ENCODE measurements around the gene UBE2J1.

Gene UBE2J1

DNA sequence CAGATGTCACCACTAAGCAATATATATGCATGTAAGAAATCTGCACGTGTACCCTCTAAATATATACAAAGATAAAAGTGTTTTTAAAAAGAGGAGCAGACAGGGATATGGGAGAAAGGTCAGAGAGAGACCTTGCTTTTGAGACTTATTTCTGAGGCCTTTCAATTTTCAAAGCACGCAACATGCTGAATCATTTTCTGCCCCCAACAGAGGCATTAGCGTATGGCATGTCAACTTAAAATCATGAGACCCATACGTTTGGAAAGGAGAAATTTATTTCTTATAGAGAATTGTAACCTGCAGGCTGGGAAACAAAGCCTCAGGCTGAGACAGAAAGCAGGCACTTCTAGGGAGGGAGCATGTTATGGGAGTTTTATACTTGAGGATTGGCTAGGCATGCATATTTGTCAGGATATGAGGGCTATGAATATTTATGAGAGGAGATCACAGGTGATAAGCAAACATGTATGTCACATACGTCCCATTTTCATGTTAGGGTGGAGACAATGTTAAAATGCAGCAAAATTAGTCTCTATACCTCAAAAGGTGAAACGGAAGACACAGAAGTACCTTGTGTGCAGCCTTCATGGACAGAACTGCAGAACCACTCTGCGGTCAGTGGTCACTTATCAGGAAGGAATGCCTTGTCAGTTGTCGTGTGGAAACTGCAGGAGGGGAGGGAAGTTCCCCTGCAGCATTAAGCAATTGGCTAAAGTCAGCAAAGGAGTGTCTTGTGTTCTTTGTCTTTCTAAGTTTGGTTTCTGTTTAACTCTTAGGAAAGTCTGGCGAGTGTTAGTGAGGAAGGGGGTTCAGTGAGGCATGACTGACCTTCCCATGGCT is 31.2 kb downstream of the UBE2J1 start:
- TF ChIP-seq, protein P1, sequence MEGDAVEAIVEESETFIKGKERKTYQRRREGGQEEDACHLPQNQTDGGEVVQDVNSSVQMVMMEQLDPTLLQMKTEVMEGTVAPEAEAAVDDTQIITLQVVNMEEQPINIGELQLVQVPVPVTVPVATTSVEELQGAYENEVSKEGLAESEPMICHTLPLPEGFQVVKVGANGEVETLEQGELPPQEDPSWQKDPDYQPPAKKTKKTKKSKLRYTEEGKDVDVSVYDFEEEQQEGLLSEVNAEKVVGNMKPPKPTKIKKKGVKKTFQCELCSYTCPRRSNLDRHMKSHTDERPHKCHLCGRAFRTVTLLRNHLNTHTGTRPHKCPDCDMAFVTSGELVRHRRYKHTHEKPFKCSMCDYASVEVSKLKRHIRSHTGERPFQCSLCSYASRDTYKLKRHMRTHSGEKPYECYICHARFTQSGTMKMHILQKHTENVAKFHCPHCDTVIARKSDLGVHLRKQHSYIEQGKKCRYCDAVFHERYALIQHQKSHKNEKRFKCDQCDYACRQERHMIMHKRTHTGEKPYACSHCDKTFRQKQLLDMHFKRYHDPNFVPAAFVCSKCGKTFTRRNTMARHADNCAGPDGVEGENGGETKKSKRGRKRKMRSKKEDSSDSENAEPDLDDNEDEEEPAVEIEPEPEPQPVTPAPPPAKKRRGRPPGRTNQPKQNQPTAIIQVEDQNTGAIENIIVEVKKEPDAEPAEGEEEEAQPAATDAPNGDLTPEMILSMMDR (IDR thresholded peaks at IDR 0.05), result no peak
- no peak overlapping the region for H3K4me3 ChIP-seq
- DNase-seq (ENCODE audit: low spot score), result no peak

DNA sequence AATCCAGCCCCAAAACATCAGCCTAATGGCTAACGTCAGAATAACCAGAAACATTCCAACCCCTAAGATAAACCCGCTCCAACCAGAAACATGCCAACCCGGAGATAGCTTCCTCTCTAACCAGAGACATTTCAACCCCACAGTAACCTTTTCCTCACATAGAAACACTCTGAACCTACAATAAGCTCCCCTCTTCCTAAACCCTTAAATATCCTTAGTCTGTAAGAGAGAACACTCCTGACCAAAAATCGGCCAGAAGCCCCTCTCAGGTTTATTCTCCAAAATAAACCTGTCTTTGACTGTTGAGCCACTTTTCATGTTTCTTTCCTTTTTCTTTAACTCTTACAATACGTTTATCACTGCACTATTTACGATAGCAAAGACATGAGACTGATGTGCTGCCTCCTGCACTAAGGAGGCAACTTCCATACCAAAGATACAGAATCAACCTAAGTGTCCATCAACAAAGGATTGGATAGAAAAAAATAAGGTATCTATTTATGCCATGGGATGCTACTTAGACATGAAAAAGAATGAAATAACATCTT is 32.4 kb downstream of the UBE2J1 start:
- no peak for DNase-seq (ENCODE audit: low spot score)
- Histone ChIP-seq H3K4me3 (no peak overlapping the region), H3K27ac (no peak overlapping the region)
- TF ChIP-seq, protein P1 (IDR thresholded peaks at IDR 0.05), result no peak

More for the DNA sequence above, 31.2 kb downstream of the UBE2J1 start:
- no peak overlapping the region for H3K27ac ChIP-seq

DNA sequence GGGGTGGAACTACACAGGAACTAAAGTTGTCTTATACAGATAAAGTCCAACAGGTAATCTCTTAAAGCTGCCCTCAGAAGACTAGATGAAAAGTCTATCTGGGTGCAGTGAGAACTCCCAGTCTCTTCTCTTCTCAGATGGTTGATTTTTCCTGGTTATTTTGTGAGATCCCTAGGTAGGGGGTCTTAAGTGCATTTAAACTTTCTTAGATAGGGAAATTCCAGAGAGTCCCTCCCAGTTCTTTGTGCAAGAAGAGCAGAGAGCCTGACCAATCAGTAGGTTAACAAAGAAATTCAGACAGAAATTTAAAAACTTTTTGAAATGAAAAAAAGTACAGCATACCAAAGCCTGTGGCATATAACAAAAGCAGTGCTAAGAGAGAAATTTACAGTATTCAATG is 35.5 kb downstream of the UBE2J1 start:
- DNase-seq (ENCODE audit: low spot score), result no peak
- Histone ChIP-seq H3K27ac (no peak overlapping the region), H3K4me3 (no peak overlapping the region)
- TF ChIP-seq, protein P1 (IDR thresholded peaks at IDR 0.05), result no peak

DNA sequence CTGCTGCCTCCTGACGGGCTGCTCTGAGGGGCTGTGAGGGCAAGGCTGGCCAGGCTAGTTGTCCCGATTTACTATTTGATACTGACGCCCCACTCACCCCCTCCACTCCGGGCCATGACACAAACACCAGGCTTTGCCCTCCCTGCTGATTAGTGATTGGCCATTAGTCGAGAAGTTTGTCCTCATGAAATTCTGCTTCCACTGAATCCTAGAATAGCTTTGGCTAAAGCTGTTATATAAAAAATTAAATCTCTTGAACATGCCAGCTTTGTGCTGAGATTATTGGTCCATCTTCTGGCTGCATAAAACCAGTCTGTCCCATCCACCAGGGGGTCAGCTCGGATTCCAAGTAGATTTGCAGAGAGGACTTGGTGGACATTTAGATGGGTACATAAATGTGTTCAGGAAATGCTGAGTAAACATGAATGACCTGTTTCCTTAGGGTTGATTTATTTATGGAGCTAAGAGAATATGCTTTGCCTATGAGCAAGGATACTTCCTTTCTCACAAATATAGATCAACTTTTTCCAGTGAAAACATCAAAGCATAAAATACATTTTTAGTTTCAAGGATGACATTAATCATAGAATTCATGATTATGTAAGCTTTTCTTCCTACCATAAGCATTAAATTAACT is 37.2 kb downstream of the UBE2J1 start, which contains the start of gene GABRR2:
Gene GABRR2, minus strand, starts transcription at position 51 of the 637 bp plus-strand sequence. CDS start 134 bp downstream, outside the sequence.
- Histone ChIP-seq H3K4me3 (no peak within 1 kb of the TSS), H3K27ac (no peak within 1 kb of the TSS)
- TF ChIP-seq, protein P1 (IDR thresholded peaks at IDR 0.05), result no peak
- DNase-seq (ENCODE audit: low spot score), result no peak

DNA sequence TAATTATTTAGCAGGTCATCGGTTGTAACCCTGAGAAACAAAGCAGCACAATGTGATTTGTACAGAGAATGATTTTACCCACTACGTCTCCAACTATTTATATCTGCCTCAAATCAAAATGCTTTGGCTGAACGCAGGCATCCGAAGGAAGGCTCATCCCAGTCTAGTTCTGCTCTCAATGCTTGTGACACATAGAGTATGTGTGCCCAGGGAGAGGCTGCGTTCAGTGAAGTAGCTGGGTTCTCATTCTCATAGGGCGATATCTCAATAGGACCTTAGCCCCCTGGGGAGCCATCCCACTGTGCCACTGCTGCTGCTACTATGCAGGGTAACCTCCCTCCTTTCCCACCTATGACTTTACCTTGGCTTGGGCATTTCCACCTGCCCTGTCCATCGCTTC is 37.8 kb downstream of the UBE2J1 start:
- no peak overlapping the region for H3K27ac ChIP-seq
- TF ChIP-seq, protein P1 (IDR thresholded peaks at IDR 0.05), result no peak

DNA sequence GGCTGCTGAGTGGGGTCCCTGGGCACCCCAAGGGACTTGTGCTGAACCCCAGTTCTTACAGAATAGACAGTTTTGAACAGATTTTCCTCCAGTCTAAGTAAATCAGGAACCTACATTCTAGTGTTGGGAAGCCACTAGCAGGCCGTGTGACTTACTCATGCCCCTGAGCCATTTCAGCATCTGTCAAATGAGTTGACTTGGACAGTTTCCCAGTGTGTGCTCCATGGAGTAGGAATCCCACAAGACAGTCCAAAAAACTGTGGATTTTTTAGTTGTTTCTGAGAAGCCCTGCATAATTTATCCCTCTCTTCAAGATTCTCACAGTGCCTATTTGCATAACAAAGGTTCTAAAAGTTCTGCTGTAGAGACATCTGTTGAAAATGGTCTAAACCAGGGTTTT is 39.5 kb downstream of the UBE2J1 start:
- Histone ChIP-seq H3K27ac (peak overlapping the region; percentile 7 to 18), H3K4me3 (no peak overlapping the region)
- no peak for DNase-seq (ENCODE audit: low spot score)
- TF ChIP-seq, protein P1 (IDR thresholded peaks at IDR 0.05), result no peak

More for the DNA sequence above, 37.8 kb downstream of the UBE2J1 start:
- no peak for DNase-seq (ENCODE audit: low spot score)
- H3K4me3 ChIP-seq, result no peak overlapping the region
